Peyer's patch (tissue), 4 donors: ENCODE results near the gene JAK1. TPM values are rescaled to one million over a fixed set of nuclear protein-coding genes. Genes with fewer than 3 reads are reported as not detected.
A peak's percentile ranks its signal among the peaks of the same experiment; 100 is the strongest.
"Not testable (repeated sequence)": the region's sequence is repeated elsewhere in the genome, so short reads cannot be mapped to it uniquely, and the experiment has no call there.

Experiments used
- DNase-seq, 3 donors: peaks; one replicate each; pipeline ENCODE4 v3.0.0-alpha.2; 2017 to 2019
- H3K27ac ChIP-seq, 4 donors: fragments of 200-600 bp; sonication (generic); one replicate each; pipeline ENCODE4 v1.5.1; 2016 to 2019
- H3K27me3 ChIP-seq, 2 donors: fragments of 200-600 bp; sonication (generic); one replicate each; pipeline ENCODE4 v1.5.1; 2019
- H3K36me3 ChIP-seq, 3 donors: fragments of 200-600 bp; sonication (generic); one replicate each; pipeline ENCODE4 v1.5.1; 2016 to 2019
- H3K4me1 ChIP-seq, 4 donors: fragments of 200-600 bp; sonication (generic); one replicate each; pipeline ENCODE4 v1.5.1; 2016 to 2019
- H3K4me3 ChIP-seq, 4 donors: fragments of 200-600 bp; sonication (generic); 1 replicate in 3 of 4; 2 replicates in 1 of 4; pipeline ENCODE4 v1.5.1; 2016 to 2019; ENCODE audit warnings: mild to moderate bottlenecking in 1 of 4
- H3K9me3 ChIP-seq, 4 donors: fragments of 200-600 bp; sonication (generic); one replicate each; pipeline ENCODE4 v1.5.1; 2016 to 2019; ENCODE audit warnings: mild to moderate bottlenecking in 1 of 4
- POLR2A ChIP-seq, 2 donors: fragments of 450-650 bp; IDR thresholded peaks; one replicate each; pipeline ENCODE4 v1.5.1; 2017; ENCODE audit warnings: antibody characterized with exemption in 2 of 2, mild to moderate bottlenecking in 2 of 2, moderate library complexity in 2 of 2
- total RNA-seq, 4 donors: library from RNA; depleted of rRNA; stranded (reverse); fragments of >200 nt; gene quantifications; one replicate each; pipeline ENCODE4 v1.1.0, GENCODE V29; 2016
- TF ChIP-seq, protein P1 (sequence below), 6 experiments: fragments of 450-650 bp in 4 of 6; fragments of 200-600 bp in 2 of 6; sonication (generic) in 1 of 6; IDR thresholded peaks; one replicate each; pipeline ENCODE4 v1.5.1; 2017 to 2019; ENCODE audit warnings: antibody characterized with exemption in 6 of 6, mild to moderate bottlenecking in 3 of 6, moderate library complexity in 1 of 6

JAK1 gene
- total RNA-seq, 4 donors from 2014 or later = 116 to 251 (median 126) TPM

DNA sequence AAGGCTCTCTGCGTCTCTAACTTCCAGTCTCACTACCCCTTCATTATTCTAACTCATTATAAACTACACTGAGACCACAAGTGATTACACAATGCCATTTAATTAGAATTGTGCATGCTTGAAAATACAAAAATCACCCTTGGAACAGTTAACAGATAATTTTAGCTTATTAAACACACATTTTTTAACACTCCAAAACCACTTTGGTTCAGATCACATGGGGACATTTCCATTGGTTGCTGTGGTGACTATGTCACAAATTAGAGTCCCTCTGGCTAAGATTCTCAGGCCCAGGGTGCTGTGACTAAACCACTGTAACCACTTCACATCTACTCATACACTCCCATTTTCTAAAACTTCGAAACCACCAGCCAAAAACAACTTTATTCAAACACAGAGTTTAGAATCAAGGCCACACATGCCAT lies 43.0 kb downstream of the JAK1 start:
- Histone ChIP-seq H3K4me1 (peaks cover 0 to 50% (median 8%) of the 10 kb centered on the region in 4 donors), H3K27me3 (no peaks in the 10 kb centered on the region), H3K4me3 (no peak overlapping the region), H3K36me3 (no peaks in the 10 kb centered on the region), H3K27ac (no peak overlapping the region), H3K9me3 (no peaks in the 10 kb centered on the region)
- no peak for TF ChIP-seq POLR2A (IDR thresholded peaks at IDR 0.05)
- TF ChIP-seq, protein P1, sequence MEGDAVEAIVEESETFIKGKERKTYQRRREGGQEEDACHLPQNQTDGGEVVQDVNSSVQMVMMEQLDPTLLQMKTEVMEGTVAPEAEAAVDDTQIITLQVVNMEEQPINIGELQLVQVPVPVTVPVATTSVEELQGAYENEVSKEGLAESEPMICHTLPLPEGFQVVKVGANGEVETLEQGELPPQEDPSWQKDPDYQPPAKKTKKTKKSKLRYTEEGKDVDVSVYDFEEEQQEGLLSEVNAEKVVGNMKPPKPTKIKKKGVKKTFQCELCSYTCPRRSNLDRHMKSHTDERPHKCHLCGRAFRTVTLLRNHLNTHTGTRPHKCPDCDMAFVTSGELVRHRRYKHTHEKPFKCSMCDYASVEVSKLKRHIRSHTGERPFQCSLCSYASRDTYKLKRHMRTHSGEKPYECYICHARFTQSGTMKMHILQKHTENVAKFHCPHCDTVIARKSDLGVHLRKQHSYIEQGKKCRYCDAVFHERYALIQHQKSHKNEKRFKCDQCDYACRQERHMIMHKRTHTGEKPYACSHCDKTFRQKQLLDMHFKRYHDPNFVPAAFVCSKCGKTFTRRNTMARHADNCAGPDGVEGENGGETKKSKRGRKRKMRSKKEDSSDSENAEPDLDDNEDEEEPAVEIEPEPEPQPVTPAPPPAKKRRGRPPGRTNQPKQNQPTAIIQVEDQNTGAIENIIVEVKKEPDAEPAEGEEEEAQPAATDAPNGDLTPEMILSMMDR (IDR thresholded peaks at IDR 0.05) = no peak
- DNase-seq = no peak

DNA sequence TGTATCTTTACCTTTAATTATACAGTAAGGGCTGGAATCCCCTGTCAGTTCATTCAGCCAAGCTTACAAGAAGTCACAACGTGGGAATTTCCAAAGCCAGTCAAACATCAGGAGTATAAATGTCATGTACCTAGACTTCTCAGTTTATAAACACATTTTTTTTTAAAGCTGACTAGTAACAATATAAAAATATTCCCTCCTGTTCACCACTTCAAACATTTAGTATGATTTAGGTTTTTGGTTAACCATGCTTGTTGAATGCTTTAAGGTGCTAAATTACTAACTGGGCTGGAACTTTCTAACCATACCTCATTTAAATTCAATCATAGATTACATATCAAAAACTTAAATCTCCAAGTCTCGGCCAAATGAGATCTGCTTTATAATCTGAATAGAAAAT lies 44.0 kb downstream of the JAK1 start:
- Histone ChIP-seq H3K4me3 (no peak overlapping the region), H3K9me3 (no peaks in the 10 kb centered on the region), H3K36me3 (no peaks in the 10 kb centered on the region), H3K4me1 (peaks cover 0 to 52% (median 12%) of the 10 kb centered on the region in 4 donors), H3K27me3 (no peaks in the 10 kb centered on the region), H3K27ac (no peak overlapping the region)
- DNase-seq = no peak
- TF ChIP-seq, protein P1 (IDR thresholded peaks at IDR 0.05) = no peak
- TF ChIP-seq POLR2A (IDR thresholded peaks at IDR 0.05) = no peak

DNA sequence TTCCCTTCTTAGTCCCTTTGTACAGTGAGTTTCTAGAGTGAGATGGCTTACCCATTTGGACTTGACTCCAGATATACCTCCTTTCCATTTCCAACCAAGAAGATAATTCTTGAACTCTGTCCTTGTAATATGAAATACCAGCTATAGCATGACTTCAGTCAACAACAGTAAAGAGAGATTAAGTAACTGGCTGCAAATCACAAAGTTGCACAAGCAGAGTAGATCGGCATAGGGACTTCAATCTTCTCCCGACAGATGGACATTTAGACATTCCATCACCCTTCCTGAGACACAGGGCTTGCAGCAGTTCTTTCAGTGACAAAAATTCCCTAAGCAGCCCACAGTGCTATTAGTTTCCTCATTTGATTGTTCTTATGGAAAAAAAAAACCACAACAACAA lies 44.6 kb downstream of the JAK1 start:
- TF ChIP-seq, protein P1 (IDR thresholded peaks at IDR 0.05) = no peak
- no peak for TF ChIP-seq POLR2A (IDR thresholded peaks at IDR 0.05)
- peaks cover 0 to 55% (median 15%) of the 10 kb centered on the region in 4 donors for H3K4me1 ChIP-seq
- H3K9me3 ChIP-seq = no peaks in the 10 kb centered on the region
- no peak for DNase-seq
- no peak overlapping the region for H3K4me3 ChIP-seq
- no peaks in the 10 kb centered on the region for H3K36me3 ChIP-seq
- H3K27me3 ChIP-seq = no peaks in the 10 kb centered on the region
- peak overlapping the region in 1 of 4 donors; percentile 32 for H3K27ac ChIP-seq

DNA sequence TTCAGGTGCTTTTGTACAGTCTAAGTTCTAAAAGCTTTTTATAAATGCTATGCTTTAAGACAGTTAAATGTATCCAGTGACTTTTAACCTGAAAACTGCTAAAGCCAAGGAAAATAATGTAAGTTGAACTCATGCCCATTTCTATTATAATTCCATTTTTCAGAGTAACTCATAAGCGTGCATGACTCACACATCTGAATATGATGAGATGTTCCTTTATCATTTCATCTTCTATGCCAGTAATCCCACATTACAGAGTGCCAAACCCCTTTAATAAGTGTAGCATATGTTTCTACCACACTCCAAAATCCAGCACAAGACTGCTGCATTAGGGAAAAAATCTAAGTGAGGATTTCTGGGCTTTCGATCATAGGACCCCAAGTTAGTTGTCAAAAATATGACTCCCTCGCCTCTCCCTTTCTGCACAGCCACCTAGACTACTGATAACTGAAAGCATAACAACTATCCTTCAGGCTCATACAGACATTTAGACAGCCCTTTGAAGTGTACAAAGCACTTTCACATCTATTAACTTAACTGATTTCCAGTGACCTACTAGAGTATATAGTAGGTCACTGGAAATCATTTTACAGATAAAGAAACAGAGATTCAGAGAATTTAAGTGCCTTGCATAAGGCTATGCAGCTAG lies 45.3 kb downstream of the JAK1 start:
- DNase-seq = no peak
- H3K27ac ChIP-seq = peak overlapping the region in 2 of 4 donors; percentile 4 to 32
- H3K4me3 ChIP-seq = no peak overlapping the region
- peaks cover 0 to 60% (median 18%) of the 10 kb centered on the region in 4 donors for H3K4me1 ChIP-seq
- TF ChIP-seq, protein P1 (IDR thresholded peaks at IDR 0.05) = no peak
- no peak for TF ChIP-seq POLR2A (IDR thresholded peaks at IDR 0.05)
- H3K36me3 ChIP-seq = no peaks in the 10 kb centered on the region
- H3K27me3 ChIP-seq = no peaks in the 10 kb centered on the region
- H3K9me3 ChIP-seq = no peaks in the 10 kb centered on the region

DNA sequence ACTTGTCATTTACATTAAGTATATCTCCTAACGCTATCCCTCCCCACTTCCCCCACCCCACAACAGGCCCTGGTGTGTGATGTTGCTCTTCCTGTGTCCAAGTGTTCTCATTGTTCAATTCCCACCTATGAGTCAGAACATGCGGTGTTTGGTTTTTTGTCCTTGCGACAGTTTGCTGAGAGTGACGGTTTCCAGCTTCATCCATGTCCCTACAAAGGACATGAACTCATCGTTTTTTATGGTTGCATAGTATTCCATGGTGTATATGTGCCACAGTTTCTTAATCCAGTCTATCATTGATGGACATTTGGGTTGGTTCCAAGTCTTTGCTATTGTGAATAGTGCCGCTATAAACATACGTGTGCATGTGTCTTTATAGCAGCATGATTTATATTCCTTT lies 47.2 kb downstream of the JAK1 start:
- H3K4me1 ChIP-seq = peaks cover 0 to 59% (median 21%) of the 10 kb centered on the region in 4 donors
- H3K27me3 ChIP-seq, DNase-seq, H3K9me3 ChIP-seq, H3K4me3 ChIP-seq, H3K27ac ChIP-seq, H3K36me3 ChIP-seq: not testable (repeated sequence)

DNA sequence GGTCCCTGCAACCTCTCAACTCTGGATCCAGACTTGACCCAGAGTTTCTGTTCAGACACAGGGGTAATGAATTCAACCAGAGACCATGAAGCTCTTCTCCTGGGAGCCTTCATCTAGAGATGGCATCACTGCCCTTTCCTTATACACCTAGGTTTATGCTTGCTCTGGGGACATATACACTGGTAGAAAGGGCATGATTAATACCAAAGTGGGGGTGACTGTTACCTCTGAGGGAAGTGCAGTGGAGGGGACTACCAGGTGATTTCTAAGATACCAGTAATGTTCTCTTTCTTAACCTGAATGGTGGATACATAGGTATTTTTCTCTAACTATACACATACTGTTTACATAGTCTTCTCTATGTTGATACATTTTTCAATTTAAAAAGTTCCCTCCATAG lies 48.4 kb downstream of the JAK1 start:
- no peaks in the 10 kb centered on the region for H3K27me3 ChIP-seq
- TF ChIP-seq POLR2A (IDR thresholded peaks at IDR 0.05) = no peak
- TF ChIP-seq, protein P1 (IDR thresholded peaks at IDR 0.05) = no peak
- peak overlapping the region in 2 of 4 donors; percentile 58 to 61 for H3K27ac ChIP-seq
- no peak for DNase-seq
- no peaks in the 10 kb centered on the region for H3K9me3 ChIP-seq
- no peak overlapping the region for H3K4me3 ChIP-seq
- H3K4me1 ChIP-seq = peaks cover 0 to 68% (median 21%) of the 10 kb centered on the region in 4 donors
- no peaks in the 10 kb centered on the region for H3K36me3 ChIP-seq
